GM21528 (cell line): ENCODE results near the gene RFNG.

ENCODE experiments used
- ATAC-seq: cut with Tn5 transposase; IDR thresholded peaks from one replicate; pipeline ENCODE4 v1.9.1; 2021; ENCODE audit warnings: mild to moderate bottlenecking, moderate library complexity; ENCODE audit not compliant: unreplicated experiment, low FRiP score

RFNG gene

DNA sequence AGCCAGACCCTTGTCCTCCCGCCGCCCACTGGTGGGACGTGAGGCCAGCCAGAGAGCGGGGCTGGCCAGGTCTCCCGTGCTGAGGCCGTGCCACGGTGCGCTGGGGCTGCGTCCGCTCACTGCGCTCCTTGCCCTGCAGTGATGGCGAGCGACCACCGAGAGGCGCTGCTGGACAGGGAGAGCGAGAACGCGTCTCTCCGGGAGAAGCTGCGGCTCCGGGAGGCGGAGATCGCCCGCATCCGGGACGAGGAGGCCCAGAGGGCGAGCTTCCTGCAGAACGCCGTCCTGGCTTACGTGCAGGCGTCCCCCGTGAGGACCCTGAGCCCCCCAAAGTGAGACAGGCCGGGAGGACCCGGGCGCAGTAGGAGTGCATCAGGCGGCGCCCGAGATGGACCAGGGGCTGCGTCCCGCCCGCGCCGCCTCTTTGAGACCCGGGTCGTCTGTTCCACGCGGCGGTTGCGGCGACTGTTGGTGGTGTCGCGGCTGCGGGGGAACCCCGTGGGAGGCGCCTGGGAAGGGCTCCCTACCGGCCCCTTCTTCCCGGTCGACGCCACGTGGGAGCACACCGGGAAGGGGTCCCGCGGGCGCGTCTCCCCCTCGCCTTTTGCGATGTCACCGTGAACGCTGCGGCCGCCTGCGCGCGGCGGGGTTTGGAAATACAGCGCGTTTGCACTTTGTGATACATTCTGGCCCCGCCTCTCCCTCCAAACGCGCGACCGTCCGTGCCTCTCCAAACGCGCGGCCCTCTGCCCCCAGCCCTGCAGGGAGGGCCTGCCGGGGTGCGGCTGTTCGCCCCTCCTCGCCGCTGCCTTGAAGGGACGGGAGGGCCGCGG is 20.9 kb downstream of the RFNG start:
- ATAC-seq: no peak

DNA sequence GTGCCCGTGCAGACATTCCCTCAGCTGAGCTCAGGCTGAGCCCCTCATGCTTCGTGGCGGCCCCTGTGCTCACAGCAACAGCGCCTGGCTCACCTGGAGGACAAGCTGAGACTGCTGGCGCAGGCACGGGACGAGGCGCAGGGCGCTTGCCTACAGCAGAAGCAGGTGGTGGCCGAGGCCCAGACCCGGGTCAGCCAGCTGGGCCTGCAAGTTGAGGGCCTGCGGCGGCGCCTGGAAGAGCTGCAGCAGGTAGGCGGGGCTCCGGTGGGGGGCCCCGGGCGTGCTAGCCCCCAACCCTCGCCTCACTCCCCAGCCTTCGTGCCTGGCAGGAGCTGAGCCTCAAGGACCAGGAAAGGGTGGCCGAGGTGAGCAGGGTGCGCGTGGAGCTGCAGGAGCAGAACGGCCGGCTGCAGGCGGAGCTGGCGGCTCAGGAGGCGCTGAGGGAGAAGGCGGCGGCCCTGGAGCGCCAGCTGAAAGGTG is 21.6 kb downstream of the RFNG start:
- no peak for ATAC-seq

GRCh38 chr17:82029391-82029790 is 22.2 kb downstream of the RFNG start:
- no peak for ATAC-seq

- ATAC-seq: no peak
Measured at GRCh38 chr17:82028966-82029365, 22.6 kb downstream of the RFNG start.

- ATAC-seq: no peak
Measured at GRCh38 chr17:82028246-82028645, 23.4 kb downstream of the RFNG start.

DNA sequence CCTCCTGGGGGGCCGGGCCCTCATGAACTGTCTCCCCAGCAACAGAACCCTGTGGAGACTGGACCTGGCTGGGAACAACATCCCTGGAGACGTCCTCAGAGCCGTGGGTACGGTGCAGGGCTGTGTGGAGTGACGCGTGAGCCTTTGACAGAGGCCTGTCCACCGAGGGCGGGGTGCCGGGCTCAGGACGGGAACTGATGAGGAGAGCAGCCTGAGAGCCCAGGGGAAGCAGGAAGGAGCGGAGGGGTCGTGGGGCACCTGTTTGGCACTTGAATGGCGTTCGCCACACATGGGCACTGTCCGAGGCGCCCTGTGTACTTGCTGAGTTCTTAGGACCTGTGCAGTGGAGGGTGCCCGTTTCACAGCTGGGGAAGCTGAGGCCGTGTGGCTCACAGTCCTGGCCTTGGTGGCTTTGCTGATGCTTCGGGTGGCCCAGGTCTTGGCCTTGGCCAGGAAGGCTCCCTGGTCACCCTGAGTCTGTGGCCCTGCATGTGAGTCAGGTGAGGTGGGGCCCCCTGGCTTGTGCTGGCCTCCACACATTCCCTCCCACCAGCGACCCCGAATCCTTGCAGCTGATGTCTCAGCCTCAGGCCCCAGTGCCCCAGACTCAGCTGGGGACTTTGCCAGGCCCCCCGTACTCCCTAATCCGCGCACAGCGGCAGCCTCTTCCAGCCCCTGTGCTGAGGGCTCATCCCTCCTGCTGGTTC is 26.1 kb downstream of the RFNG start:
- no peak for ATAC-seq

DNA sequence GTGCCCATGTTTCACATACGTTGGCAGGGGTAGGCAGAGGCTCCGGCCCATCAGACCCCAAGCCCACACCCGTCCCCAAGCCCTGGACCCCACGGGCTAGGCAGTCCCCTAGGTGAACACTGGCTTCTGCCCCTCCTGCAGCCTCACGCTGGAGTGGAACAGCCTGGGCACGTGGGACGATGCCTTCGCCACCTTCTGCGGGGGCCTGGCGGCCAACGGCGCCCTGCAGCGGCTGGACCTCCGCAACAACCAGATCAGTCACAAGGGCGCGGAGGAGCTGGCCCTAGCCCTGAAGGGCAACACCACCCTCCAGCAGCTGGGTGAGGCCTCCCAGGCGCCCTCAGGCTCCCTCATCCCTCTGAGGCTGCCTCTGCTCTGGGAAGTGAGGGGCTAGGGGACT is 26.8 kb downstream of the RFNG start:
- no peak for ATAC-seq

GRCh38 chr17:82023447-82024241 is 28.0 kb downstream of the RFNG start:
- peak; percentile 0 for ATAC-seq

- peak; percentile 71 for ATAC-seq
Measured at GRCh38 chr17:82022981-82023446, 28.6 kb downstream of the RFNG start, which contains the start of gene LRRC45. Gene LRRC45 (plus strand): TSS chr17:82023305. CDS start chr17:82023644, 339 bp downstream.

DNA sequence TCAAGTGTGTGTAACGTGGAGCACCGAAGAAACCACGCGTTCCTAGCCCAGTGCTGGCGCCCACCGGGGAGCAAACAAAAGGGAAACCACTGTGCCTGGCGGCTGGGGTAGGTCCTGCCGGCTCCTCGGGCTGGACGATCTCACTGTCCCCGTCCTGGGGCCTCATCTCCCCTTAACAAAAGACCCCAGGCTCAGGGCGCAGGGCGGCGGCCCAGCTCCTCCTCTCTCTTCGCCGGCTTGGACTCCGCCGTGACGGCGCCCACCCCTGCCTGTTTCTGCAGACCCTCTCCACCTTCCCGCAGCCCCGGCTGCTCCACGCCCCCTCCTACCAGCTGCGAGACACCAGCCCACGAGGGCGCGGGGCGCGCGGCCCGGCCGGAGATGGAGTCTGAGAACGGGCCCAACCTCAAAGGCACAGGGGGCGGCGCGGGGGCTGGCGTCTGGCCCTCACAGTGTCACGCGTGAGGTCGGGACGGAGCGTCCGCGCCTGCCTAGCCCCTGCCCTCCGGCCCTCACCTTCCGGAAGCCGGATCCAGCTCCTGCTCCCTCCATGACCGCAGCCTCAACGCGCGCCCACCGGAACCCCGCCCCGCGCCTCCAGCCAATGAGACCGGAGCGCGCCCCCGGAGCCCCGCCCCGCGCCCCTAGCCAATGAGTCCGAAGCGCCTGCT is 29.2 kb downstream of the RFNG start, which contains the start of gene CENPX:
Gene CENPX, minus strand, starts transcription at position 569 of the 671 bp plus-strand sequence. Its CDS starts 17 bp downstream, at position 552.
- peak; percentile 1 for ATAC-seq

DNA sequence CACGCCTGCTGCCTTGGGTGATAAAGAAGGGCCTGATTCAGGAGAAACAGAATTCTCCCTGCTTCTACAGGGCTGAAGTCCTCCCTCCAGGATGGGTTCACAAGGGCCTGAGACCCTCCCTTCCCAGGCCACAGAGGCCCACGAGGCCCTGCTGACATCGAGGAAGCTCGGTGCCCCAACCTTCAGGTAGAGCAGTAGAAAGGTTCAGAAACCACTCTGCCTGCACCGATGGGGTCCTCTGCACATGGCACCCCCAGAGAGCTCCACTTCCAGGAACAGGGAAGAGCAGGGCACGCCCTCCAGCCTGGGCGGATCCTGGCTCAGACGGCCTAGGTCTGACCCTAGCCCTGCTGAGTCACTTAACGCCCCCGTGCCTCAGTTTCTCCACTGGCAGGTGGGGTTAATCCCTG is 29.7 kb downstream of the RFNG start:
- no peak for ATAC-seq

- no peak for ATAC-seq
Measured at GRCh38 chr17:82021107-82021899, 30.3 kb downstream of the RFNG start.

- ATAC-seq: no peak
Measured at GRCh38 chr17:82020572-82021106, 31.0 kb downstream of the RFNG start.

DNA sequence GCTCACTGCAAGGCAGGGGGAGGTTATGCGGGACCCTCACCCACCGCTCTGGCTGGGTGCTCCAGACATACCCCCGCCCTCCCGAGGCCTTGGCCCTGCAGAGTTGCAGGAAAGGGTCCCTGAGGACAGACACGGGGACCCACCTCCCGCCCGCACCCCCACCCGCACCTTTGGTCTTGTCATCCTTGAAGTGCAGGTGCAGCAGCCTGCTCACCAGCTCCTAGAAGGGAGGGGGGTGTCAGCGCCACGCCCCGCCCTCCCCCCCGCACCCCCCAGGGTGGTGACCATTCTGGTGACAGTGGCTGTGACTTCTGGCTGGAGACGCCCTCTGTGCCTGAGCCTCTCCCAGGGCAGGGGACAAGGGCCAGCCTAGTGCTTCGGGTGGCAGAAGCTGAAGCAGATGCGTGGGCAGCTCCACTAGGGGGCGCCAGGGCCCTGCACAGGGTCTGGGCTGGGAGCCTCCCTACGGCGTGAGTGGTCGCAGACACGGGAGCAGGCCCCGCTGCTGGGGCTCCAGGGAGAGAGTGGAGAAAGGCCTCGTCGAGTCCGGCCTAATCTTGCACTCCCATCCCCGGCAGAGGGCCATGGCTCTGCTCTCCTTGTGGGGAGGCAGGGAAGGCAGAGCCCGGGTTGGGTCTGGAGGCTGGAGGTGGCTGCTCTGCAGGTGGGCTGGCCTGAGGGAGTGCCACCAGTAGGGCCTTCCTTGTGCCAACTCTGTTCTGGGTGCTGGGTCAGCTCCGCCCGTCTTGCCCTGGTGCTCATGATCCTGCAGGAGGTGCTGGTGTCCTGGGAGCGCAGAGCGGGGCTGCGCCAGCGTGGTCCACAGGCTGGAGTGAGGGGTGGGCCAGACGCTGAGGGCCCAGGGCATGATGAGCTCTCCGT is 31.7 kb downstream of the RFNG start:
- no peak for ATAC-seq

DNA sequence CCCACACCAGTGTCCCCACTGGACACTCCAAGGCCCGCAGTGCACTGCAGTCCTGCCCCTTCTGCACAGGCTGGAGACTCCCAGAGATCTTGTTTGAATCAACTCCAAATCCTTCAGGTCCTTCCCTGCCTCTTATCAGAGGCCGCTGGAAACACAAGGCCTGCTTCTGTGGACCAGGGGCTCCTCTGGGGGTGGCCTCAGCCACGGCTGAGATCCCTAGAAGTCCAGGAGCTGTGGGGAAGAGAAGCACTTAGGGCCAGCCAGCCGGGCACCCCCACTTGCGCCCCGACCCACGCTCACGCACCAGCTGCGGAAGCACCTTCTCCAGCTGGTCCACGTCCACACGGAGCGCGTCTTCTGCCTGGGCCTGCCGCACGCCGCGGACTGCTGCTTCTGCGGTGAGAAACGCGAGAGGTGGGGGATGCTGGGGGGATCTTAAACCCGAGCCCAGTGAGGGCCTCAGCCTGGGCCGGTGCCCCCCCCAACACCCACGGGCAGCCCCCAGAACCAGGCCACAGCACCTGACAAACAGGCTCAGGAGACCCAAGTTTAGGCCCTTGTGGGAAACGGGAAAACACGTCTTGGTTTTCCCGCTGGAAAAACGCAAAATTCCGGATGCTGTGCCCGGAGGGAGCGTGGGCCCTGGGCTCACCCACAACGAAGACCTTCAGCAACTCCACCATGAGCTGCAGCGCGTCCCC is 32.5 kb downstream of the RFNG start:
- ATAC-seq: no peak

GRCh38 chr17:82018152-82018988 is 33.2 kb downstream of the RFNG start:
- ATAC-seq: no peak
